Stimulated activated CD4-positive, alpha-beta T cell treated with anti-CD3 and anti-CD28 coated beads, Interleukin-1b, Interleukin-23, amount 100 ng/mL, for 1 hour (primary cell): ENCODE measurements around the gene CARS1.
"Not testable (repeated sequence)": the region's sequence is repeated elsewhere in the genome, so short reads cannot be mapped to it uniquely, and the experiment has no call there.

Experiments used
- DNase-seq, 2 donors: peaks; one replicate each; pipeline ENCODE4 v3.0.0-alpha.2; 2020; ENCODE audit warnings: low read depth in 2 of 2

The CARS1 gene

GRCh38 chr11:3090096-3090901 is 33.1 kb upstream of the CARS1 start:
- DNase-seq = no peak

DNA sequence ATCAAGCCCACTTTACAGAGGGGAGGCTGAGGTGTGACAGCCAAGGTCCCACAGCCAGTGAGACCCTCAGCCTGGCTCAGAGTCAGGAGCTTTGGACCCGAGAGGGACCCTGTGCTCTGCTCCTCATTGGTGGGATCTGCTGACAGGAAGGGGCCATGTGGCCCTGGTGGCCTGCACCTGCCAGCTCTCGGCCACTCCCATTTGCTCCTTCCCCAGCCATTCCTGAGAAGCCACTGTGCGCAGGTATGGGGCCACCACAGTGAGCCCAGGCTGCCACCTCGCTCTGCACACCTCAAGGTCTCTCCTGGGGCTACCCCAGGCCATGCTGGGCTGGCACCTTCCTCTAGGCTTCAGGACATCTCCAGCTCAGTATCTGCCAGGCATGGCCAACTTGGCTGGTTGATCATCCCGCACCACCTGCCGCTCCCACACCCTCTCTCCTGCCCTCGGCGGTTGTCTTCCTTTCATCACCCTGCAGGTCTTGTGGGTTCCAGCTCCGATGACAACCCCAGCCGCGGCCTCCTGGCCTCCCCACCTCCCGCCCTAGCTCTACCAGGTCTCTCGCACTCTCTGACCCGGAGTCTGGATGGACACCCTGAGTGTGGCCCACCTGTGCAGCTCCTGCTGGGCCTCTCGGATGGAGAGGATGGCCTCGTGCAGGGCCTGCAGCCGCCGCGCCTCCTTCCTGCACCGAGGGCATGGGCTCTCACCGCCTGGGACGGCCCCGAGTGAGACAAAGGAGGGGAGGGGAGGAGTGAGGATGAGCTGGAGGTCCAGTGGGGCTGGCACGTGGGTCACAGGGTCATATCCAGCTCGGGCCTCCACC is 32.2 kb upstream of the CARS1 start:
- no peak for DNase-seq

DNA sequence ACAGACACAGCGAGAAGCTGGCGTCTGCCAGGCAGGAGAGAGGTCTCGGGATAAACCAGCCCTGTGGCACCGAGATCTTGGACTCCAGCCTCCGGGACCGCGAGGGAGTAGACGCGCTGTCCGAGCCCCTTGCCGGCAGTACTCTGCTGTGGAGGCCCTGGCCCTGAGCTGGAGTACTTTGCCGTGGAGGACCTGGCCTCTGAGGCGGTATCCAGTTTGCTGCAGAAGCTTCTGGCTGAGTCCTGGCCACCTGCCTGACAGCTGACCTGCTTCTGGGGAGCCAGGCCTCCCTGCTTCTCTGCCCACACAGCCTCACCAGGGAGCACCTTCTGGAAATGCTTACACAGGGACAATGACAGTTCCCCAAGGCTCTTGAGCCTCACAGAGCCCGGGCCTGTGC is 31.6 kb upstream of the CARS1 start:
- no peak for DNase-seq

DNA sequence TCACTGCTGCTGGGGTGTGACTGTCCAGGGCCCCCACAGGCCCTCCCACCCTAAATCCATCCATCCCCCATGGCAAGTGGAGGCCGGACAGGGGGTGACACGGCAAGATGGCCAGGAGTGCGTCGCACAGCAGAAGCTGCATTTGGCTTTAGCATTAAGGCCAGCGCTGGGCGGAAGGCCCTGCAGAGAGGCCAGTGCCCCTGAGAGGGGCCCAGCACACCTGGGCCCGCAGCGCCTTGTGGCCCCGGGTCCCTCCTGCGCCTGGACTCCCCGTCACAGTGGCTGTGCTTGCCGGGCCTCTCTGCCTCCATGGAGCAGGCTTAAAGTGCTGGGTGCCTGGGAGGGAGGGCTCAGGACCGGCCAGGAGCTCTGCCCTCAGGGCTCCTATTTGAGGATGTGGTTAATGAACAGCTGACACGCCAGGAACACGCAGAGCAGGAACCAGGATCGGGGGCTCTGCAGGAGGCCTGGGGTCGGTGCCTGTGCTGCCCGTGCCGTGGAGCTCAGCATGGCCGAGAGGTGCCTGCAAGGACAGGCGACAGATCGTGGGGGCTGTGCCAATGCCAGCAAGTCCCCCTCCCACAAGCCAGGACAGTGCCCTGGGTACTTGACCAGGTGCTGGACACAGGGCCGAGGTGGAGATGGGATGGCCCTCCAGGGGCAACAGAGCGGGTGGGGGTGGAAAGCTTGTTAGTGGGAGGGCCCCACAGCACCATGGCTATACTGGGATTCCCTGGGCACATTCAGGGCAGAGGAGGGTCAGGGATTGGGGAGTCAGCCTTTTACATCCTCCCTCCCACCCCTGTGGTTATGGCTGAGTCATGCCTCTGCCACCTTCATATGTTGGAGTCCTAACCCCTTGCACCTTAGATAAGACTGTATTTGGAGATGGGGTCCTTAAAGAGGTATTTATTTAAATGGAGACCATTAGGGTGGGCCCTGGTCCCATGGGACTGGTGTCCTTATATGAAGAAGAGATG is 30.9 kb upstream of the CARS1 start:
- DNase-seq = no peak

- no peak for DNase-seq
Observed at GRCh38 chr11:3087373-3087772, 30.1 kb upstream of the CARS1 start.

DNA sequence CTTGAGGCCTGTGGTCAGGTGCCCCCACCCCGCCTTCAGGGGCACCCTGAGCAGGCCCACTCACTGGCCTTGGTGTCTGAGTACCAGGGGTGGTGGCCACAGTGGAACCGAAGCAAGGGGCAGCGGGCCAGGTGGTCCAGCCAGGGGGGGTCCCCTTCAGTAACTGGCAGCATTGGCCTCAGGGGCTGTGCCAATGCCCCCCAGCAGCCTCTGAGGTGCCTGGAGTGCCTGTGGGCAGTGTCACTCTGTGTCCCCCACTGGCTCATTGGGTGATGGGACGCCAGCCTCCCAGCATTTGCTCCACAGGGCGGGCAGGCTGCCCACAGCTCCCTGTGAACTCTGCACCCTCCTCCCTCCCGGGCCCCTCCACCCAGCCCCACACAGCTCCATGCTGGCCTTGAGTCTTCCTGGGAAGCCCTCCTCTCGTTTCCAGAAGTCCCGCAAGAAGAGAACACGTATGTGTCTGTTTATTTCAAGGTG is 29.5 kb upstream of the CARS1 start:
- no peak for DNase-seq

DNA sequence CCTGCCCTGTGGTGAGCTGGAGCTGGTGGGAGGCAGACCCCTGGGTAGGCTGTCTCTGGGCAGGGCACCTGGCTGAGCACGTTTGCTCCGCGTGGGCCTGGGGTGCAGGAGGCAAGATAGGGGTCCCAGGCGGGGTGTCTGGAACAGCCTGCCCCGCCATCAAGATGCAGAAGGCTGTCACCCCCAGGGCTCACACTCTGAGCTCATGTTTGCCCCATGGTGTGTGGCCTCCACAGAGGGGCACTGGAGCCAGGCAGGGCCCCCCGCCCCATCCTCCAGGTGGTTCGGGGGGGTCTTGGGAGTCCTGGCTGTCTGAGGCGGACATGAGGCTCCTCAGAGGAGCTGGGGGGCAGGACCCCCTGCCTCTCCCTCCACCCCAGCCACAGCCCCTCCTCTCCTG is 28.9 kb upstream of the CARS1 start:
- DNase-seq = no peak

- no peak for DNase-seq
Observed at GRCh38 chr11:3085052-3085451, 27.8 kb upstream of the CARS1 start.

- no peak for DNase-seq
Observed at GRCh38 chr11:3083321-3083720, 26.1 kb upstream of the CARS1 start.

DNA sequence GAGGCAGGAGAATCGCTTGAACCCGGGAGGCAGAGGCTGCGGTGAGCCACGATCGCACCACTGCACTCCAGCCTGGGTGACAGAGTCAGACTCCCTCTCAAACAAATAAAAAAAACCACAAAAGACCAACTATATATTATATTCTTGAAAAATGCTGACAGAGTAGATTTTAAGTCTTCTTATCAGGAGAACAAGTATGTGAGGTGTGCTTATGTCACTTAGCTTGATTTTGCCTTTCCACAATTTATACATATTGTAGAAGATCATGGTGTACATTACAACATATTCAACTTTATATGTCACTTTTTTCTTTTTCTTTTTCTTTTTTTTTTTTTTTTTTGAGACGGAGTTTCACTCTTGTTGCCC is 24.1 kb upstream of the CARS1 start:
- DNase-seq = no peak

- no peak for DNase-seq
Observed at GRCh38 chr11:3080733-3081385, 23.6 kb upstream of the CARS1 start.

GRCh38 chr11:3080104-3080503 is 22.9 kb upstream of the CARS1 start:
- no peak for DNase-seq

- DNase-seq = no peak
Observed at GRCh38 chr11:3077846-3078440, 20.7 kb upstream of the CARS1 start.

DNA sequence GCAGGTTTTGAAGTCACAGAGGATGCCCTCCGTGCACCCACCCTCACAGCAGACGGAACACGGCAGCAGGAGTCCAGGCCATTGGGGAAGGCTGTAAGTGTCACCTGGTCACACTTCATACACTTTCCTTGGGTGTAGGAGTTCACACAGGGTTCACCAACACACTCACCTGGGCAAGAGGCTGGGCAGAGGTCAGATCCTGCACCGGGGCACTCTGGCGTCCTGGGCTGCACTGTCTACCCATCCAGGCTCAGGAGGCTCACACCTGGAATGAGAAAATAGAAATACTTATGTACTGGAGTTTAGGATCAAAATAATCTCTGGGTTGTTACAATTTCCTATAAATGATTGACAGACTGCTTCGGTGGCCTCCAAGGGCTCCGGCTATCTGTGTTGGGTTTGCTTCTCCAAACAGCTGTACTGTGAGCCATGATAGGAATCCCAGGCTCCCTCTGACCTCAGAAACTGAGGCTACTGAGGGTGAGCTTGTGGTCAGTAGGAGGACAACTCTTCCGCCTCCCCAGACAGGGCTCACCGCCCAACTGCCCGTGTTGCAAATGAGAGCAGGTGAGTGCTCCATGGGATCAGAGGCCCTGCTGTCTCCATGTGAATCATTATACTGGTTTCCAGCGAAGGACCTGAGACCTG is 20.1 kb upstream of the CARS1 start:
- no peak for DNase-seq

DNA sequence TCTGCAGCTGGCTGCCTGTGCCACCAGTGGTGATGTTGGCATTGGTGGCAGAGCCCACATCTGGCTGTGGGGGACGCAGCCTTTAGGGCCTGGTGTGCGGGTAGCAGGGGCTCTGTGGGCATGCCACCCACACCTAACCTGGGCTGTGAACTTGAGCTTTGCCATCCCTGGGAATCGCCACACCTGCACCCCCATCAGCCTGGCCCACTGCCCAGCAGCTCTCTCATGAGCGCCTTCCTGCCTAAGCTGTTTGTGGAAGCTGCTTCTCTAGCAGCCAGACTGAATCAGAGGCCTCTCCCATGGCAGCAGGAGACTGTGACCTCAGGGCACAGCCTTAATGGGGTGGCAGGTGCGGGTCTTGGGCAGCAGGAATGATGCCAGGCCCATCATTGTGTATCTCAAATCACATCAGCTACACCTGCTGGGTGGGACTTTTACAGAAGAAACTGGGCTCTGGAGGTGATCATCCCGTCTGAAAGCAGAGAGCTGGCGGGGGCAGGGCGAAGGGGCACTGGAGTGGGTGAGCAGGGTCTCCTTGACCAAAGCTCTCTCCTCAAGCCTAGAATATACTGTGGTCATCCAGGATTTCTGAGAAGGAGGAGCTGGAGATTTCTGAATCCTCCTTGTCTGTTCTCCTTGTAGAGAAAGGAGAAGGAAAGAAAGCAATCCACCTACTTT is 17.8 kb upstream of the CARS1 start:
- no peak for DNase-seq

DNA sequence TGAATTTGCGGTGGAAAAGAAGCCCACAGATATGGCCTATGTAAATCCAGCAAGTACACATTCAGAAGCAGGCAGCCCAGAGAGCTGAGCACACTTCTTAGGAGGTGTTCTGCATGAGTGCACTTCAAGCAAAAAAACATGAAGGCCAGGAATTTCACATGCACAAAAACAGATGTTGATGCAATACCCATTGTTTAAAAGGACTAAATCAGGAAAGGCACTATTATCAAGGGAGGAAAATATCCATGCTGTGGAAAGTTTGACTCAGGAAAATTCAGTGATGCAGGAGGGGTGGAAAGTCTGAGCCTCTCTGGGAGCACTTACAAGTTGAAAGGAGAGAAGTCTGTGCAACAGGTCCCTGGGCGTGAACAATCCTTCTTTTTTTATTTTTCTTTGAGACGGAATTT is 15.8 kb upstream of the CARS1 start:
- DNase-seq = no peak

GRCh38 chr11:3069425-3069824 is 12.2 kb upstream of the CARS1 start:
- DNase-seq = no peak

DNA sequence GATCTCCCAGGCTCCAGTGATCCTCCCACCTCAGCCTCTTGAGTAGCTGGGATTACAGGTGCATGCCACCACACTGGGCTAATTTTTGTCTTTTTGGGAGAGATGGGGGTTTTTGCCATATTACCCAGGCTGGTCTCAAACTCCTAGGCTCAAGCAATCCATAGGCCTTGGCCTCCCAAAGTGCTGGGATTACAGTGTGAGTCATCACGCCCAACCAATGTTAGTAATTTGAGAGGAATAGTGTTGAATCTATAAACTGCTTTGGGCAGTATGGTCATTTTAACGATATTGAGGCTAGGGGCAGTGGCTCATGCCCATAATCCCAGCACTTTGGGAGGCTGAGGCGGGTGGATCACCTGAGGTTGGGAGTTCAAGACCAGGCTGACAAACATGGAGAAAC is 9.1 kb upstream of the CARS1 start:
- not testable (repeated sequence) for DNase-seq

DNA sequence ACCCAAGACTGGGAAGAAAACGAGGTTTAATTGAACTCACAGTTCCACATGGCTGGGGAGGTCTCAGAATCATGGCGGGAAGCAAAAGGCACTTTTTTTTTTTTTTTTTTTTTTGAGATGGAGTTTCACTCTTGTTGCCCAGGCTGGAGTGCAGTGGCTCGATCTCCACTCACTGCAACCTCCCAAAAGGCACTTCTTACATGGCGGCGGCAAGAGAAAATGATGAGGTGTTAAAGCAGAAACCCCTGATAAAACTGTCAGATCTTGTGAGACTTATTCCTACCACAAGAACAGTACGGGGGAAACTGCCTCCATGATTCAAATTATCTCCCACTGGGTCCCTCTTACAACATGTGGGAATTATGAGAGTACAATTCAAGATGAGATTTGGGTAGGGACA is 7.5 kb upstream of the CARS1 start:
- not testable (repeated sequence) for DNase-seq

- not testable (repeated sequence) for DNase-seq
Observed at GRCh38 chr11:3063876-3064275, 6.7 kb upstream of the CARS1 start.
